Nephron progenitor cell (in vitro differentiated cells): ENCODE measurements around the gene LRRC7.

Experiments
- DNase-seq: peaks from one replicate; pipeline ENCODE4 v3.0.0; 2021
- H3K27ac Mint-ChIP-seq: 2 replicates; pipeline ENCODE4 v1.8.0; 2021; ENCODE audit warnings: mild to moderate bottlenecking, moderate library complexity, mixed read lengths
- H3K27me3 Mint-ChIP-seq: 2 replicates; pipeline ENCODE4 v1.8.0; 2021; ENCODE audit warnings: mild to moderate bottlenecking, low read depth, mixed read lengths; ENCODE audit not compliant: poor library complexity
- H3K36me3 Mint-ChIP-seq: 2 replicates; pipeline ENCODE4 v1.8.0; 2021; ENCODE audit warnings: low read depth, mixed read lengths
- H3K4me1 Mint-ChIP-seq: 2 replicates; pipeline ENCODE4 v1.8.0; 2021; ENCODE audit warnings: mixed read lengths
- H3K4me3 Mint-ChIP-seq: 2 replicates; pipeline ENCODE4 v1.8.0; 2021; ENCODE audit warnings: mild to moderate bottlenecking, moderate library complexity, mixed read lengths
- H3K9me3 Mint-ChIP-seq: 2 replicates; pipeline ENCODE4 v1.8.0; 2021; ENCODE audit warnings: mild to moderate bottlenecking, moderate library complexity, mixed read lengths
- TF ChIP-seq, protein P1 (sequence below): fragments of 200-600 bp; sonication (generic); IDR thresholded peaks from 2 replicates; pipeline ENCODE4 v1.5.0; 2021; ENCODE audit warnings: antibody characterized with exemption

LRRC7 gene

DNA sequence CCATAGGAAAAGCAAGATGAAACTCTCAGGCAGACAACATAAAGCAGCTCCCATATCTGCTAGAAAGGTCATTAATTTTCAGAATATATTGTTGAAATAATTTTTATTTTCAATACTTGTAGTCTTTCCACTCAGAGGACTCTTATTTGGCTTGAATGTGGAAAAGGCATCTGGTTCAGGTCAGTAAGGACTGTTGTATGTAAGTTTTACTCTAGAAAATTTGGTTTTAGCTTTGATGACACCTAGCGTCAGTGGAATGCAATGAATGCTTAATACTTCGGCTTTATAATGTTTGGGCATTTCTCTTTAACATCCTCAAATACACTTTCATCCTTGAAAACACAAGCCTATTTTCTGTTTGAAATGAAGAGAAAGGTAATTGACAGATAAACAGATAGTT lies 574.4 kb downstream of the LRRC7 start:
- TF ChIP-seq, protein P1, sequence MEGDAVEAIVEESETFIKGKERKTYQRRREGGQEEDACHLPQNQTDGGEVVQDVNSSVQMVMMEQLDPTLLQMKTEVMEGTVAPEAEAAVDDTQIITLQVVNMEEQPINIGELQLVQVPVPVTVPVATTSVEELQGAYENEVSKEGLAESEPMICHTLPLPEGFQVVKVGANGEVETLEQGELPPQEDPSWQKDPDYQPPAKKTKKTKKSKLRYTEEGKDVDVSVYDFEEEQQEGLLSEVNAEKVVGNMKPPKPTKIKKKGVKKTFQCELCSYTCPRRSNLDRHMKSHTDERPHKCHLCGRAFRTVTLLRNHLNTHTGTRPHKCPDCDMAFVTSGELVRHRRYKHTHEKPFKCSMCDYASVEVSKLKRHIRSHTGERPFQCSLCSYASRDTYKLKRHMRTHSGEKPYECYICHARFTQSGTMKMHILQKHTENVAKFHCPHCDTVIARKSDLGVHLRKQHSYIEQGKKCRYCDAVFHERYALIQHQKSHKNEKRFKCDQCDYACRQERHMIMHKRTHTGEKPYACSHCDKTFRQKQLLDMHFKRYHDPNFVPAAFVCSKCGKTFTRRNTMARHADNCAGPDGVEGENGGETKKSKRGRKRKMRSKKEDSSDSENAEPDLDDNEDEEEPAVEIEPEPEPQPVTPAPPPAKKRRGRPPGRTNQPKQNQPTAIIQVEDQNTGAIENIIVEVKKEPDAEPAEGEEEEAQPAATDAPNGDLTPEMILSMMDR, result no peak
- H3K36me3 Mint-ChIP-seq, result peaks cover 7% of the 10 kb centered on the region
- no peaks in the 10 kb centered on the region for H3K27me3 Mint-ChIP-seq
- no peak overlapping the region for H3K27ac Mint-ChIP-seq
- DNase-seq, result no peak
- H3K9me3 Mint-ChIP-seq, result no peaks in the 10 kb centered on the region
- no peak overlapping the region for H3K4me3 Mint-ChIP-seq
- H3K4me1 Mint-ChIP-seq, result no peaks in the 10 kb centered on the region

DNA sequence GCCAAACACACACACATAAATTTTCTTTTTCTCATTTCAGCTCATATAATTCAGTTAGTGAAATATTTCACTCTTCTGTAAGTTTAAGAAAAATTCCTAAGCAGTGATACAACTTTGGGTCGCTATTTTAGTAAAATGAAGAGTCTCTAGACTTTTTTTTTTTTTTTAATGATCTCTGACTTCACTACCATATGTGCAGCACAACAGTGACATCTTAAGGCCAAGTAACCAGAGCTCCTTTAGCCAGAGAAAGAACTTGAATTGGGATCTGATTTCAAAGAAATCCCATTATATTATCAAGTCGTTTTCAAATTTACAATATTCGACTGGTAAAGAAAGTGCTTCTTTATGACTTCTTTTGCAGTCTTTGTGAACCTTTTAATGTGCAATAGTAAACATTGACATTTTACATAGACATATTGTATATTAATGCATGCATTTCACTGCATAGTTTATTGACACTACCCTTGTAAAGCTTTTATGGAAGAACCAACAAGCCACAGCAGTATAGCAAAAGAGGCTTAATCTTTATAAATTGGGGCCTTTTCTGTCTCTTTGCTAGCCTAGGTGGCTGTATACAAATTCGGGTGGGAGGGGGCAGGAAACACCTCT lies 575.4 kb downstream of the LRRC7 start:
- H3K36me3 Mint-ChIP-seq, result peaks cover 17% of the 10 kb centered on the region
- no peak for DNase-seq
- no peaks in the 10 kb centered on the region for H3K9me3 Mint-ChIP-seq
- no peak overlapping the region for H3K4me3 Mint-ChIP-seq
- H3K4me1 Mint-ChIP-seq, result no peaks in the 10 kb centered on the region
- no peaks in the 10 kb centered on the region for H3K27me3 Mint-ChIP-seq
- TF ChIP-seq, protein P1, result no peak
- no peak overlapping the region for H3K27ac Mint-ChIP-seq

DNA sequence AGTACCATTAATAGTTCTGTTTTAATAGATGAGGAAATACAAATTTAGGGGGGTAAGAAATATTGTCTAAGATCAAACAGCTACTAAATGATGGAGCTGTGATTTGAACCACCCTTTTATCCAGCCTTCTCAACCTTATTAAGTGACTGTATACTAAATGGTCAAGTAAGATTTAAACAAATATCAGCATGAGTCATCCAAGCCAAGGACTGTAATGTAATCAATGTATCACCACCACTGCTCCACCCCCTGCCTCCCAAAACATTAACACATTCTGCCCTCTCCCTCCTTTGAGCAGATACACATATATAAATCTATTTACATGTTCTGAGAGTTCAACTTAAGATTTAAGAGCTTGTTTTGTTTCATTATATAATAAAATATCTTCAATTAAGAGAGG lies 578.8 kb downstream of the LRRC7 start:
- TF ChIP-seq, protein P1, result no peak
- DNase-seq, result no peak
- H3K27me3 Mint-ChIP-seq, result no peaks in the 10 kb centered on the region
- H3K4me3 Mint-ChIP-seq, result no peak overlapping the region
- H3K4me1 Mint-ChIP-seq, result no peaks in the 10 kb centered on the region
- H3K27ac Mint-ChIP-seq, result no peak overlapping the region
- H3K36me3 Mint-ChIP-seq, result peaks cover 21% of the 10 kb centered on the region
- no peaks in the 10 kb centered on the region for H3K9me3 Mint-ChIP-seq

DNA sequence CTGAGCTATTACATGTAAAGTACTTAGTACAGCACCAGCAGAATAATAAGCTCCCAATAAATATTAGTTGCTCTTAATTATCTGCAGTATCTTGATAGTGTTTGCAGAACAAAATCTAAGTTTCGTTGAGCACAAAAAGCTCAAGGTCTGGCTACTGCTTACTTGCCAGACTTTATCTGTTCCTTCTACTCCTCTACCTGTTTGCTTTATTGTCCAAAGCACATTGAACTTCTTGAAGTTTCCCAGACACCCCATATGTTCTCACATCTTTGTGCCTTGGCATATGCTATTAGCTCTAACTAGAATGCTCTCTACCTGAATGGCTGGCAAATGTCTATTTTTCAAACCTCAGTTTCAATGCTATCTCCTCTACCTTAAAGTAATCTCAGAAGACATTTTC lies 582.7 kb downstream of the LRRC7 start:
- H3K4me3 Mint-ChIP-seq, result no peak overlapping the region

DNA sequence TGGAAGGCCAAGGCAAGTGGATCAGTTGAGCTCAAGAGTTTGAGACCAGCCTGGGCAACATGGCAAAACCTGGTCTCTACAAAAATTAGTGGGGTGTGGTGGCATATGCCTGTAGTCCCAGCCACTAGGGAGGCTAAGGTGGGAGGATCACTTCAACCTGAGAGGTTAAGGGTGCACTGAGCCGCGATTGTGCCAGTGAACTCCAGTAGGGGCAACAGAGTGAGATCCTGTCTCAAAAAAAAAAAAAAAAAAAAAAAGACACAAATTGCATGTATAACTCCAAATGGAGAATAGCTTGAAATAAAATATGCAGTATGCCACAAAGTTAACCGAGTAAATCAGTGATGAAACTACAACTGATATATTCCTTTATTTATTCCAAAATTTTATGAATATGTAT lies 586.0 kb downstream of the LRRC7 start:
- Mint-ChIP-seq H3K36me3 (peaks cover 15% of the 10 kb centered on the region), H3K27me3 (no peaks in the 10 kb centered on the region), H3K9me3 (no peaks in the 10 kb centered on the region), H3K4me1 (no peaks in the 10 kb centered on the region), H3K4me3 (no peak overlapping the region), H3K27ac (no peak overlapping the region)
- TF ChIP-seq, protein P1, result no peak
- DNase-seq, result no peak

More for the DNA sequence above, 582.7 kb downstream of the LRRC7 start:
- DNase-seq, result no peak
- H3K4me1 Mint-ChIP-seq, result no peaks in the 10 kb centered on the region
- no peaks in the 10 kb centered on the region for H3K27me3 Mint-ChIP-seq
- H3K36me3 Mint-ChIP-seq, result peaks cover 35% of the 10 kb centered on the region
- no peaks in the 10 kb centered on the region for H3K9me3 Mint-ChIP-seq
- TF ChIP-seq, protein P1, result no peak
- no peak overlapping the region for H3K27ac Mint-ChIP-seq

DNA sequence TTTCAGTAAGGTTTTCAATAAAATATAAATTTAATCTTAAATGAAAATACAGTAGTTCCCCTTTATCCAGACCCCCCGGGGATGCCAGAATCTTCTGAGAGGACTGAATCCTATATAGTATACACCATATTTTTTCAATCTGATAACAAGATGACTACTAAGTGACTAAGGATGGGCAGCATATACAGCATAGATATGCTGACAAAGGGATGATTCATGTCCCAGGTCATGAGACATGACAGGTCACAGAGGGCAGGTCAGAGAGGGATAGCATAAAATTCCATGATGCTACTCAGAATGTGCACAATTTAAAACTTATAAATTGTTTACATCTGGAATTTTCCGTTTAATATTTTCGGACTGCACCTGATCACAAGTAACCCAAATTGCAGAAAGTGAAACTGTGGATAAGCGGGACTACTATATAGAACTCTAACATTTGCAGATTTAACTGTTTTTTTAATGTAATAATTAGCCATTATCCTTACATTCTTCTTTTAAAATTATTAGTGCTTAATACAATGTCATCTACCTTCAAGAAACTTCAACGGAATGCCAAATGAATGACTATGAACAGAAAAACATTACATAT lies 588.9 kb downstream of the LRRC7 start:
- Mint-ChIP-seq H3K36me3 (peaks cover 31% of the 10 kb centered on the region), H3K4me3 (no peak overlapping the region)
- TF ChIP-seq, protein P1, result no peak

More for the DNA sequence above, 588.9 kb downstream of the LRRC7 start:
- H3K4me1 Mint-ChIP-seq, result no peaks in the 10 kb centered on the region
- H3K9me3 Mint-ChIP-seq, result no peaks in the 10 kb centered on the region
- no peak overlapping the region for H3K27ac Mint-ChIP-seq
- no peaks in the 10 kb centered on the region for H3K27me3 Mint-ChIP-seq
- no peak for DNase-seq
